Gastrocnemius medialis (tissue), 4 donors: ENCODE data around the gene GALNT9.

ENCODE experiments used
- POLR2A ChIP-seq, 2 donors: fragments of 450-650 bp; IDR thresholded peaks; one replicate each; pipeline ENCODE4 v1.6.1; 2017; ENCODE audit warnings: antibody characterized with exemption in 2 of 2, mild to moderate bottlenecking in 2 of 2, moderate library complexity in 2 of 2
- TF ChIP-seq, protein P1 (sequence below), 5 experiments: fragments of 450-650 bp in 3 of 5; fragments of 200-600 bp in 2 of 5; sonication (generic) in 2 of 5; IDR thresholded peaks in 4 of 5; conservative IDR thresholded peaks in 1 of 5; 1 replicate in 4 of 5; 2 replicates in 1 of 5; pipeline ENCODE4 v1.5.1; 2016 to 2019; ENCODE audit warnings: antibody characterized with exemption in 5 of 5, mild to moderate bottlenecking in 3 of 5, moderate library complexity in 3 of 5

DNA sequence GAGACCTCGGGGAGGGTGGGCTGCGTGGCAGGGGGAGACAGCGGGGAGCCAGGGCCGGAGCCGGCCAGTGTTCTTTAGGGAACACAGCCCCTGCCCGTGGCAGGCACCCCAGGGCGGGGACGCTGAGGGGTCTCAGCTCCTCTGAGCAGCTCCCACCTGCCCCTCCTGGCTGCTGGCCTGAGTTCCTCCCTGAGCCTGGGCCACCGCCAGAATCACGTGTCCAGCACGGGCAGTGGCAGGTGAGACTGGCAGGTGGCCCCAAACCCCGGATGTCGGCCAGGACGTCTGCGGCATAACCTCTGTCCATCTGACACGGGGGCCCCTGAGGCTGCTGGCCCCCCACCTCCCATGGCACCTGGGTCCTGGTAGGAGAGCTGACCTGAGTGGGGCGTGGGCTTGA is 160.0 kb downstream of the GALNT9 start:
- TF ChIP-seq, protein P1, sequence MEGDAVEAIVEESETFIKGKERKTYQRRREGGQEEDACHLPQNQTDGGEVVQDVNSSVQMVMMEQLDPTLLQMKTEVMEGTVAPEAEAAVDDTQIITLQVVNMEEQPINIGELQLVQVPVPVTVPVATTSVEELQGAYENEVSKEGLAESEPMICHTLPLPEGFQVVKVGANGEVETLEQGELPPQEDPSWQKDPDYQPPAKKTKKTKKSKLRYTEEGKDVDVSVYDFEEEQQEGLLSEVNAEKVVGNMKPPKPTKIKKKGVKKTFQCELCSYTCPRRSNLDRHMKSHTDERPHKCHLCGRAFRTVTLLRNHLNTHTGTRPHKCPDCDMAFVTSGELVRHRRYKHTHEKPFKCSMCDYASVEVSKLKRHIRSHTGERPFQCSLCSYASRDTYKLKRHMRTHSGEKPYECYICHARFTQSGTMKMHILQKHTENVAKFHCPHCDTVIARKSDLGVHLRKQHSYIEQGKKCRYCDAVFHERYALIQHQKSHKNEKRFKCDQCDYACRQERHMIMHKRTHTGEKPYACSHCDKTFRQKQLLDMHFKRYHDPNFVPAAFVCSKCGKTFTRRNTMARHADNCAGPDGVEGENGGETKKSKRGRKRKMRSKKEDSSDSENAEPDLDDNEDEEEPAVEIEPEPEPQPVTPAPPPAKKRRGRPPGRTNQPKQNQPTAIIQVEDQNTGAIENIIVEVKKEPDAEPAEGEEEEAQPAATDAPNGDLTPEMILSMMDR (IDR thresholded peaks at IDR 0.05 in 4 of 5, conservative IDR thresholded peaks at IDR 0.05 in 1 of 5), result no peak
- TF ChIP-seq POLR2A (IDR thresholded peaks at IDR 0.05), result no peak
